Left lung (tissue), 10 donors: ENCODE measurements around the gene CRYM. TPM values are rescaled to one million over a fixed set of nuclear protein-coding genes. Genes with fewer than 3 reads are reported as not detected.
"Not testable (repeated sequence)": the region's sequence is repeated elsewhere in the genome, so short reads cannot be mapped to it uniquely, and the experiment has no call there.

Source experiments
- ATAC-seq: fragments of 200-7000 bp; cut with Tn5 transposase; one replicate; pipeline ENCODE4 v1.9.1; 2020; ENCODE audit warnings: moderate library complexity
- DNase-seq, 4 donors: peaks; one replicate each; pipeline ENCODE4 v3.0.0-alpha.2; 2013 to 2020
- H3K27ac ChIP-seq, 2 donors: fragments of 200-600 bp; sonication (generic) in 1 of 2; one replicate each; pipeline versions ENCODE4 v1.5.0 to v1.8.0; 2020 to 2021
- H3K27me3 ChIP-seq, 2 donors: fragments of 200-600 bp; sonication (generic) in 1 of 2; one replicate each; pipeline versions ENCODE4 v1.5.0 to v1.8.0; 2020 to 2021
- H3K36me3 ChIP-seq, 2 donors: fragments of 200-600 bp; sonication (generic) in 1 of 2; one replicate each; pipeline versions ENCODE4 v1.5.0 to v1.8.0; 2020 to 2021
- H3K4me1 ChIP-seq, 2 donors: fragments of 200-600 bp; one replicate each; pipeline ENCODE4 v1.8.0; 2021
- H3K4me3 ChIP-seq, 2 donors: fragments of 200-600 bp; sonication (generic) in 1 of 2; one replicate each; pipeline versions ENCODE4 v1.5.0 to v1.8.0; 2020 to 2021; ENCODE audit warnings: mild to moderate bottlenecking in 1 of 2
- H3K9me3 ChIP-seq, 2 donors: fragments of 200-600 bp; sonication (generic) in 1 of 2; one replicate each; pipeline versions ENCODE4 v1.5.0 to v1.8.0; 2020 to 2021
- intact Hi-C, 2 donors: fragments of 100-400 bp; cut with DNase I; formaldehyde crosslinking; loops; one replicate each; pipeline versions ENCODE4 v1.11.2 to v1.14.2; 2022
- polyA plus RNA-seq, 6 donors: library from polyadenylated mRNA; unstranded; fragments of 120-200 nt; gene quantifications; one replicate each; pipeline ENCODE4 v1.2.1, GENCODE V29; 2013; ENCODE audit not compliant: insufficient read length in 6 of 6
- total RNA-seq, 2 donors: library from RNA; stranded (reverse); fragmentation: NEBNext Ultra II Directional; extraction: Animal tissue kit (Norgen Biotek cat#: 25700); gene quantifications; one replicate each; pipeline ENCODE4 v1.2.1, GENCODE V29; 2021
- TF ChIP-seq, protein P1 (sequence below), 2 donors: fragments of 200-600 bp; sonication (generic) in 1 of 2; IDR thresholded peaks; one replicate each; pipeline versions ENCODE4 v1.5.0 to v1.8.0; 2021; ENCODE audit warnings: antibody characterized with exemption in 2 of 2
- donor health status: DM: no; HTN: yes; CAD: no.
- donor health status: DM: no; HTN: no; CAD: no.

CRYM gene
- total and polyA plus RNA-seq, 8 donors, result 0.74 to 9.0 (median 1.6) TPM

DNA sequence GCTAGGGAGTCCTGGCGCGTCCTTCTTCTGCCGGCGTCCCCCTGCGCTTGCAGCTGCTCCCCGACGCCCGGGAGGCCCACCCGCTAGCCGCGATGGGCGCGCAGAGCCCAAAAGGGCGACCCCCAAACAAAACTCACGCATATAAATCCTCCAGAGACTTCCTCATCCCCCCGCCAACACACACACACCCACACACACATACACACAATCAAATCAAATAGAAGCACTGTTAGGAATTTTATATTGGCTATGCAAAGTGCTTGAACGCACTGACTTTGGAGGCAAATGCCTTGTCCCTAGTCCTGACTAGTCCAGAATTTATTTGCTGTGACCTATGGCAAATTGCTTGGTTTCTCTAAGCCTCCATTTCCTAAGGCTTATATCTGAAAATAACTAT lies 23.8 kb upstream of the CRYM start:
- Histone ChIP-seq H3K27me3 (peaks cover 0 to 5% of the 10 kb centered on the region in 2 donors), H3K36me3 (no peaks in the 10 kb centered on the region), H3K9me3 (no peaks in the 10 kb centered on the region), H3K27ac (peak overlapping the region; percentile 49 to 82), H3K4me1 (peaks cover 0 to 13% of the 10 kb centered on the region in 2 donors), H3K4me3 (peak overlapping the region; percentile 70 to 72)
- ATAC-seq, result no peak
- intact Hi-C loops, result no loop called here
- no peak for DNase-seq
- TF ChIP-seq, protein P1, sequence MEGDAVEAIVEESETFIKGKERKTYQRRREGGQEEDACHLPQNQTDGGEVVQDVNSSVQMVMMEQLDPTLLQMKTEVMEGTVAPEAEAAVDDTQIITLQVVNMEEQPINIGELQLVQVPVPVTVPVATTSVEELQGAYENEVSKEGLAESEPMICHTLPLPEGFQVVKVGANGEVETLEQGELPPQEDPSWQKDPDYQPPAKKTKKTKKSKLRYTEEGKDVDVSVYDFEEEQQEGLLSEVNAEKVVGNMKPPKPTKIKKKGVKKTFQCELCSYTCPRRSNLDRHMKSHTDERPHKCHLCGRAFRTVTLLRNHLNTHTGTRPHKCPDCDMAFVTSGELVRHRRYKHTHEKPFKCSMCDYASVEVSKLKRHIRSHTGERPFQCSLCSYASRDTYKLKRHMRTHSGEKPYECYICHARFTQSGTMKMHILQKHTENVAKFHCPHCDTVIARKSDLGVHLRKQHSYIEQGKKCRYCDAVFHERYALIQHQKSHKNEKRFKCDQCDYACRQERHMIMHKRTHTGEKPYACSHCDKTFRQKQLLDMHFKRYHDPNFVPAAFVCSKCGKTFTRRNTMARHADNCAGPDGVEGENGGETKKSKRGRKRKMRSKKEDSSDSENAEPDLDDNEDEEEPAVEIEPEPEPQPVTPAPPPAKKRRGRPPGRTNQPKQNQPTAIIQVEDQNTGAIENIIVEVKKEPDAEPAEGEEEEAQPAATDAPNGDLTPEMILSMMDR (IDR thresholded peaks at IDR 0.05), result no peak

DNA sequence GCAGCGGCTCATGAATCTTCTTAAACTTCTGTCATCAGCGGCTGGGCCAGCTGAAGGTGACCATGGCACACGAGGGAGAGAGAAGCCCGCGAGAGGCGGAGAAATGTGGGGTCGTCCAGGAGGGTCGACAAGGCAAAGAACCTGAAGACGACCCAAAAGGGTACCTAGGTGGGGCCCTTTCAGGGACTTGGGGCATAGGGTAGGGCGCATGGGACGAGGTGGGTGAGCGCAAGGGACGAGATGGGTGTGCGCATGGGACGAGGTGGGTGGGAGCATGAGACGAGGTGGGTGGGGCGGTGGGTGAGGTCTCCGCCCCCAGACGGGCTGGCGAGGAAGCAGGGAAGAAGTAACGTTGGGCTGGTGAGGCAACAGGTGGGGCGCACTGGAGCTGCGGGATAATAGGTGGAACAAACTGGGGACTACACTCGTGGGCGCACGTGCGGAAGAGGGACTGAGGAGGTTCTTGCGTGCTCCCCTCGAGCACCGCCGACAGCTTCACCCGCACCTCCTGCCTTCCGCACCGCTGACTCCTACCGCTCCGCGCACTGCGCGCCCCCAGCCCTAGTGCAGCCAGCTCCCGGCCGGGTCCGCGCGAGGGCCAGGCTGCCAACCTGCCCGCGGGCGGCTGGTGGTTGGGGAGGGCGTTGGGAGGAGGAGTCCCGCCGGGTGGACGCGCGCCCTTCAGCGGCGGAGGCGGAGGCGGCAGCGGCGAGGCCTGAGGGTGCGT lies 23.2 kb upstream of the CRYM start:
- H3K4me3 ChIP-seq, result peak overlapping the region; percentile 70 to 72
- intact Hi-C loops, result no loop called here
- peaks cover under 1 to 13% of the 10 kb centered on the region in 2 donors for H3K4me1 ChIP-seq
- ATAC-seq (peak; percentile 90), DNase-seq (peak; percentile 33 to 89 (median 67))
- TF ChIP-seq, protein P1 (IDR thresholded peaks at IDR 0.05), result no peak
- peak overlapping the region; percentile 81 to 82 for H3K27ac ChIP-seq
- H3K27me3 ChIP-seq, result peaks cover 0 to 5% of the 10 kb centered on the region in 2 donors
- H3K36me3 ChIP-seq, result no peaks in the 10 kb centered on the region
- no peaks in the 10 kb centered on the region for H3K9me3 ChIP-seq

DNA sequence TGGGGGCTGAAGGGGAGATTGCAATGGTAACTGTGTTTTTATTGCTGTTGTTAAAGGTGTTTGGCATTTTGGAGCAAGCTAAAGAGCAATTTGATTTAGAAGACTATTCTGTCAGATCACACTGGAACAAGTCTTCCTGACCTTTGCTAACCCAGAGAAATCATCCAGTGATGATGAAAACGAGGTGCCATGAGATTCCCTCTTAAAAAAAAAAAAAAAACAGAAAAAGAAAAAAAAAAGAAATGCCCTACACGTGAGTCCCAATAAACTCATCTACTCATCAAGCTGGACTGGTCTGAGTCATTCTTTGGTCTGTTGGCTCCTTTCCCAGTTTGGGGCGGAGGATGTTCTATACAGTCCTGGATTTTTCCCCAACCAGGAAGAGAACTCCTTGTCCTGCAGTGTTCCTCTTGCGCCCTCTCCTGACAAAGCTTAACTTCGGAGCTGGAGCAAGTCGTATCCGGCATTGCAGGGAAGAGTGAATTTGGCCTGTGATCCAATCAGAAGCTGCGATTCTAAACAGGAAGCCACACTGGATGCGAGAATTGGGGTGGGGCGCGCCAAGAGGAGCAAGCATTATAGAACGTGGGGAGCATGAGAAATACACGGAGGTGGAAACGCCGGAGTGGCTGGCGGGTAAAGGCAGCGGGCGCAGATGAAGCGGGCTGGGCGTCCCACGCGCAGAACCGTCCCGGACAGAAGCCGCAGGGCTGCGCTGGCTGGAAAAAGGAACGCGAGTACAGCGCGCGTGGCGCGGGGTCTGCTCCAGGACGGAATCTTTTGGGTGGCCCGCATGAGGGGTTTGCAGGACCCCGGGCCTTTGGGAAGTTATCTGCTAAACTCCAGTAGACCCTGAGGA lies 22.4 kb upstream of the CRYM start:
- peaks cover 8 to 13% of the 10 kb centered on the region in 2 donors for H3K4me1 ChIP-seq
- ATAC-seq (peak; percentile 92), DNase-seq (peak; percentile 86 to 98 (median 96))
- H3K27ac ChIP-seq, result peak overlapping the region; percentile 81 to 82
- no peaks in the 10 kb centered on the region for H3K36me3 ChIP-seq
- intact Hi-C loops, result no loop called here
- H3K4me3 ChIP-seq, result peak overlapping the region; percentile 70 to 72
- TF ChIP-seq, protein P1 (IDR thresholded peaks at IDR 0.05), result peak; percentile 67 to 69
- no peaks in the 10 kb centered on the region for H3K9me3 ChIP-seq
- peaks cover 0 to 5% of the 10 kb centered on the region in 2 donors for H3K27me3 ChIP-seq

DNA sequence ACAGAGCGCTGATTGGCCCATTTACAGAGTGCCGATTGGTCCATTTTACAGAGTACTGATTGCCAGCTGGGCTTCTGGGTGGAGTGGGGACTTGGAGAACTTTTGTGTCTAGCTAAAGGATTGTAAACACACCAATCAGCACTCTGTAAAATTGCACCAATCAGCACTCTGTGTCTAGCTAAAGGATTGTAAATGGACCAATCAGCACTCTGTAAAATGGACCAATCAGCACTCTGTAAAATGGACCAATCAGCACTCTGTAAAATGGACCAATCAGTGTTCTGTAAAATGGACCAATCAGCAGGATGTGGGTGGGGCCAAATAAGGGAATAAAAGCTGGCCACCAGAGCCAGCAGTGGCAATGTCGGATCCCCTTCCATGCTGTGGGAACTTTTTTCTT lies 11.7 kb upstream of the CRYM start:
- intact Hi-C loops, result loop anchor here in 1 of 2 donors (10.0 kb wide), 1 partner anchor 105 kb away; no protein-coding TSS in a partner anchor
- not testable (repeated sequence) for ATAC-seq, H3K4me3 ChIP-seq, H3K4me1 ChIP-seq, H3K27ac ChIP-seq, H3K9me3 ChIP-seq, H3K36me3 ChIP-seq, DNase-seq
- peaks cover 10 to 70% of the 10 kb centered on the region in 2 donors for H3K27me3 ChIP-seq

DNA sequence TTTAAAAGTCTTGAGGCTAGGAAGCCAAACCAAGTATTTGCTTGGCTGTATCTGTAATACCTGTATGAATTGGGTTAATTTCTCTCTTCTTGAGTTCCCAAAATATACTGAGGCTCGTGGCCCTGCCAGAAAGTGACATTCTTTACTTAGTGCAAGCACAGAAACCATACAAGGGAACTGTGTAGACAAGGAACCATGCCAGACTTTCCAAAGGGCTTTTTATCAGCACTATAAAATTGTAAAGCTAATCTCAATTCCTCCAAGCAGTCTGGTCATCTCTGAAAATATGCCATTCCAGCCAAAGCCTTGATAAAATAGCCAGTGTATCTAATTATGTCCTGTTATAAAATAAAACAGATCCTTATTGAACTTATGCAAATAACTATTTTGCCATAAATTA lies 7.2 kb upstream of the CRYM start:
- no peak for ATAC-seq
- Histone ChIP-seq H3K9me3 (peaks cover 0 to 8% of the 10 kb centered on the region in 2 donors), H3K27ac (no peak overlapping the region), H3K4me3 (no peak overlapping the region), H3K27me3 (peaks cover 17 to 78% of the 10 kb centered on the region in 2 donors), H3K36me3 (no peaks in the 10 kb centered on the region), H3K4me1 (peaks cover 7 to 11% of the 10 kb centered on the region in 2 donors)
- intact Hi-C loops, result no loop called here
- DNase-seq, result no peak
- TF ChIP-seq, protein P1 (IDR thresholded peaks at IDR 0.05), result no peak
